ENCODE results near the gene AKAP11.

DNA sequence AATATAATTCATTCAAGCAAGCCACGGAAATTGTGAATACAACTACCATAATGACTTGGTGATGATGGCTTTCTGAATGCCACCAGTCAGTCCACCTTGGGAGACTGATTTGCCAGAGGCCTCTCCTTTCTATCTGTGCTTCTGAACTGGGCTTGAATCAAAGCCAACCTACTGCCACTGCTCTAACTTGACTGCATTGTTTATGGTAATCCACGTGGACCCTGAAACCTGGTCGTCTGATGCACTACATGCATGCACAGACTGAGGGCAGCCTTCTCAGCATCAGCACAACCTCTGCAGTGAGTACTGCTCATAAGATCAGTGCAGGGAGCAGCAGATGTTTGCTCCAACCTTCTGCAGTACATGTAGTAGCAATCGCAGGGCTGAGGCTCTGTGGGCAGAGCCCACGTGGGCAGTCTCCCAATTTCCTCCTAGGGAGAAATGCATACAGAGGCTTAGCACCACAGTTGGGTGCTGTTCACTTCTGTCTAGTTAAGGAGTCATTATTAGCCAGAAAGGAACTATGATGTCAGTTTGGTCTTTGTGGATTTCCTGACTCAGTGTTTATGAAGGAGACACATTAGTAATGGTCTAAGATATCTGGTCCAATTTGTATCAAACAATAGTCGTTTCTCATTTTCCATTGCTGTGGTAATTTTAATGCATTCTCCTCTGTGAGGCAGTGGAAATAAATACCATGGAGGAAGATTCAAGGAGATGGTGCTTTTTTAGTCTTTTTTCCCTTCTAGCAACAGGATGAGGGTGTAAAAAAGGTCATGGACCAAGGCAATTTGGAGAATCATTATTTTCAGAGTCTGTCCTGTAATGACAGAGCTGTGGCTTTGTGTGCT, 82.5 kb downstream of the AKAP11 start:
- TF ChIP-seq CTCF (IDR thresholded peaks at IDR 0.05) = no peak
- no peak for TF ChIP-seq ZFX (IDR thresholded peaks at IDR 0.05; ENCODE audit: borderline replicate concordance)

Measured in 22Rv1 (cell line).